Esophagus (tissue), 2 donors: ENCODE data around the gene ABCC8. TPM values are rescaled to one million over a fixed set of nuclear protein-coding genes. Genes with fewer than 3 reads are reported as not detected.
"Not testable (repeated sequence)": the region's sequence is repeated elsewhere in the genome, so short reads cannot be mapped to it uniquely, and the experiment has no call there.

ENCODE experiments used
- H3K27ac ChIP-seq, 2 donors: one replicate each; pipeline ENCODE4 v1.5.1; 2013; ENCODE audit warnings: low read depth in 2 of 2, mild to moderate bottlenecking in 2 of 2, inconsistent platforms in 1 of 2, low read length in 1 of 2, moderate library complexity in 1 of 2
- H3K27me3 ChIP-seq, 2 donors: one replicate each; pipeline ENCODE4 v1.6.1; 2013; ENCODE audit warnings: low read length in 2 of 2, control low read depth in 1 of 2, mild to moderate bottlenecking in 1 of 2; ENCODE audit not compliant: insufficient read depth in 2 of 2, control insufficient read depth in 1 of 2
- H3K36me3 ChIP-seq, 2 donors: one replicate each; pipeline ENCODE4 v1.6.1; 2013; ENCODE audit warnings: low read length in 1 of 2; ENCODE audit not compliant: control insufficient read depth in 2 of 2, insufficient read depth in 2 of 2
- H3K4me1 ChIP-seq, 2 donors: one replicate each; pipeline ENCODE4 v1.6.1; 2013; ENCODE audit warnings: low read length in 1 of 2; ENCODE audit not compliant: control insufficient read depth in 2 of 2, insufficient read depth in 2 of 2
- H3K4me3 ChIP-seq, 2 donors: one replicate each; pipeline ENCODE4 v1.5.1; 2013; ENCODE audit warnings: low read length in 2 of 2, mild to moderate bottlenecking in 2 of 2, low read depth in 1 of 2, moderate library complexity in 1 of 2
- H3K9me3 ChIP-seq, 2 donors: one replicate each; pipeline ENCODE4 v1.6.1; 2013; ENCODE audit warnings: mild to moderate bottlenecking in 2 of 2, low read depth in 1 of 2, low read length in 1 of 2, moderate library complexity in 1 of 2; ENCODE audit not compliant: control insufficient read depth in 2 of 2, insufficient read depth in 1 of 2
- WGBS, 2 donors: extraction: QIAGEN DNeasy Blood & Tissue Kit; methylation state at CpG; one replicate each; pipeline ENCODE4 v1.1.7; 2013; 5-methylcytosine and 5-hydroxymethylcytosine counted together
- polyA plus RNA-seq, 2 donors: library from polyadenylated mRNA; stranded (reverse); fragments of 200-250 nt; gene quantifications; one replicate each; pipeline ENCODE4 v1.2.3, GENCODE V29; 2013
- donor health status: healthy with polysubstance abuse.
- donor health status: Bipolar disorder and iron deficiency.

Gene ABCC8
- polyA plus RNA-seq, 2 donors, result 0.10 to 0.29 TPM

DNA sequence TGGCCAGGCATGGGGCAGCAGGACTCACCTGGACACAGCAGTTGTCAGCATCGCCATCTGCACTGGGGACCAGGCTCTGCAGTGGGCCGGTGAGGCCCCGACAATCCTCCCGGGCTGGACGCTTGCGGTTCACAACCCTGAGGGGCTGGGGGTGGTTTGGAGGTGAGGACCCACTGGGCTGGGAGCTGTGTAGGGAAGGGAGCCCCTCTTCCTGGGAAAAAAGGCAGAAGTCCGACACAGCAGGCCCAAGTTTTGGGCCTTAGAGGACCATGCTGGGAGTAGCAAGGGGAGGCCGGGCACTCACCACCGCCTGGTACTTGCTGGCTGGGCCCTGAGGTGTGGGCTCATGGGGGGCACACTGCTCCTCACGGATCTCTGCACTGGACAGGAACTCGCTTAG, 48.4 kb downstream of the ABCC8 start:
- Histone ChIP-seq H3K27me3 (no peaks in the 10 kb centered on the region), H3K36me3 (no peaks in the 10 kb centered on the region), H3K4me1 (peaks cover 2 to 3% of the 10 kb centered on the region in 2 donors), H3K9me3 (no peaks in the 10 kb centered on the region), H3K27ac (no peak overlapping the region), H3K4me3 (no peak overlapping the region)
- WGBS, 2 donors, result 91 to 95% methylated on average over 11 of the region's 11 CpGs

DNA sequence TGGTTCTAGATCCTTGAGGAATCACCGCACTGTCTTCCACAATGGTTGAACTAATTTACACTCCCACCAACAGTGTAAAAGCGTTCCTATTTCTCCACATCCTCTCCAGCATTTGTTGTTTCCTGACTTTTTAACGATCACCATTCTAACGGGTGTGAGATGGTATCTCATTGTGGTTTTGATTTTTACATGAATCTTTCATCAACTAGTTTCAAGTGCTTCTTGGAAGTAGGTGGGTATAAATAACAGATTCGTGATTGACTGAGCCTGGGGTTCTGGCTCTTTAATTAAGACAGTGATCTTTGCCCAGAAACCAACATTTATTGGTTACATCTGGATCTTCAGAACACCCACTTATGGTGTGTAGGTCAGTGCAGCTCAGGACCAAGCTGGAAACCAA, 50.4 kb downstream of the ABCC8 start:
- H3K4me3 ChIP-seq, H3K4me1 ChIP-seq, H3K27me3 ChIP-seq, H3K27ac ChIP-seq, H3K9me3 ChIP-seq, H3K36me3 ChIP-seq: not testable (repeated sequence)
- WGBS, 2 donors, result 66 to 69% methylated on average over 4 to 5 of the region's 5 CpGs

DNA sequence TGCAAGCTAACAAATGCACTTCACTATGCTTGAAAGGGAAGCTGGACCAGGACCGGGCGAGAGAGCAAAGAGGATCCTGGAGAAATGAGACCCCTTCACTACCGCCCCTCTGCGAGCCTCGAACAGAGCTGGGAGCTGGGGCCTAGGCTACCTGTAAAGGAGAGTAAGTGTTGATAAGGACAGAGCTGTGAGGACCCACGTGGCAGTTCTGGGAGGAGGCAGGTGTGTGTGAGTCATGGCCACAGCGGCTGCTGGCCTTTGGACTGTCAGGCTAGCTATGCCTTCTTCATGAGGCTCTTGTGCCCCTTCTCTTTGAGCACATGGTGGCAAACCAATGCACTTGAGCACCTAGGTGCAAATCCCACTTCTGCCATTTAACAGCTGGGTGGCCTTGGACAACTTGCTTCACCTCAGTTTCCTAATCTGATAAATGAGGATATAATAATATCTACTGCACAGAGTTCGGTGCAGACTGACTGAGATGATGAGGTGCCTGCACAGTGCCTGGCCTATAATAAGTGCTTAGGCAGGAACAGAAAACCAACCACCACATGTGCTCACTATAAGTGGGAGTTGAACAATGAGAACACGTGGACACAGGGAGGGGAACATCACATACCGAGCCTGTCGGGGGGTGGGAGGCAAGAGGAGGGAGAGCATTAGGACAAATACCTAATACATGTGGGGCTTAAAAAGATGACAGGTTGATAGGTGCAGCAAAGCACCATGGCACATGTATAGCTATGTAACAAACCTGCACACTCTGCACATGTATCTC, 52.9 kb downstream of the ABCC8 start:
- Histone ChIP-seq H3K27me3 (no peaks in the 10 kb centered on the region), H3K36me3 (no peaks in the 10 kb centered on the region), H3K9me3 (no peaks in the 10 kb centered on the region), H3K4me3 (no peak overlapping the region), H3K4me1 (no peaks in the 10 kb centered on the region), H3K27ac (no peak overlapping the region)
- 65 to 76% methylated on average over 11 of the region's 11 CpGs for WGBS, 2 donors

DNA sequence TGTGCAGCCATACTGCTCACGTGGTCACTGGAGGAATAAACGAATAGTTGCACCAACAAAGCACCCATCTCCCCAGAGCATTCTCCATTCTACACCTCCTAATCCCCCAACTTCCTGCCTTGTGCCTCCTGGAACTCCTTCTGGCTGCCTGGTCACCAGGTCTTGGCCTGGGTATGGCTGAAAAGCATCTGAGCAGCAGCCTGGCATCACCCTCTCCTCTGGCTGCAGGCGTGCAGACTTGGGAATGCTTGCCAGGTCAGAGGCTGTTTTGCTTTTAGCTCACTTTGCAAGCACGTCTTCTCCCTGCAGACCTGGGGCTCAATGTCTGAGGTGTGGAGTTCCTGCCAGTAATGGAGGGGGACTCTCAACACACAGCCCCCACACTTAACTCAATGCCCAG, 54.9 kb downstream of the ABCC8 start:
- H3K36me3 ChIP-seq, result no peaks in the 10 kb centered on the region
- WGBS, 2 donors, result 44 to 57% methylated on average over 4 of the region's 4 CpGs
- no peak overlapping the region for H3K27ac ChIP-seq
- no peaks in the 10 kb centered on the region for H3K4me1 ChIP-seq
- no peaks in the 10 kb centered on the region for H3K27me3 ChIP-seq
- H3K9me3 ChIP-seq, result no peaks in the 10 kb centered on the region
- no peak overlapping the region for H3K4me3 ChIP-seq

DNA sequence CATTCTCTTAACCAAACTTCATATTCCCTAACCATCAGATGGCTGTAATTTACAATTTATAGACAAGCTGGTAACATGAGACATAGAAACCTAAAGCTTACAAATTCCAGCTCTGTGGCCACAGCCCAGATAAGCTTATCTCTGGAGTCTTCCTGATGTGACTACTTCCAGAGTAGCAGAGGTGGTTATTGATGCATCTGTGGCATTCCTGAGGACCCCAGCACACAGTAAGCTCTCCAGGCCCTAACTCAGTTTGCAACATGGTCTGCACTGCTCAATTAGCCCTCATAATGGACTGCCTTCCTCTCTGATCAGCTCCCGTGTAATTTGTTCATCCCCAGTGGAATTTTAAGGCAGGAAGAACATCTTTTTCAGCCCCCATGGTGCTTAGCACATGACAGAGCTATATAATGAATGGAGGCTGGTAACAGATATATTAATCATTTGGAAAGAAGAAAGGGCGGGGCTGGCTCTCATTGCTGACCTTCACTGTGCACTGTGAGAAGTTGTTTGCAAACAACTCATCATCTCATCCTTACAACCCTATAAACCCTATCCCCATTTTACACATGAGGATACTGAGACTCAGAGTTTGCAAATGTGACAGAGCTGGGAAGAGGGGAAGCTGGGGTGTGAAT, 58.1 kb downstream of the ABCC8 start:
- H3K27ac ChIP-seq, result no peak overlapping the region
- no peaks in the 10 kb centered on the region for H3K9me3 ChIP-seq
- H3K27me3 ChIP-seq, result peaks cover 0 to 3% of the 10 kb centered on the region in 2 donors
- no peak overlapping the region for H3K4me3 ChIP-seq
- no peaks in the 10 kb centered on the region for H3K4me1 ChIP-seq
- H3K36me3 ChIP-seq, result no peaks in the 10 kb centered on the region
- 49 to 52% methylated on average over 2 of the region's 2 CpGs for WGBS, 2 donors

DNA sequence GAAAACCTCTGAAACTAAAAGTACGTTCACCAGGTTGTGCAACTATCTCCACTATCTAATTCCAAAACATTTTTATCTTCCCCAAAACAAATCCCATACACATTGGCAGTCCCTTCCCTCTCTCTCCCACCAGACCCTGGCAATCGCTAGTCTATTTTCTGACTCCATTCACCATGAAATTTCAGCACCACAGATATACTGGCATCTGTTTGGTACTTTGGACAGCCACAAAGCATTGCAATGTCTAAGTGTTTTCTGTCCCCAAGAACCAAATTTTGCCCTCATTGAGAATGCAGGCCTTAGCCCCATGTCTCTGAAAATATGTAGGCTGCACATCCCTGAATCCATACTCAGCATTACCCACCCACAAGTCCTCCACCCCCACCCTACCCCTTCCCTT, 60.2 kb downstream of the ABCC8 start:
- Histone ChIP-seq H3K27me3 (peaks cover 0 to 3% of the 10 kb centered on the region in 2 donors), H3K27ac (no peak overlapping the region), H3K4me3 (no peak overlapping the region), H3K36me3 (no peaks in the 10 kb centered on the region), H3K4me1 (no peaks in the 10 kb centered on the region), H3K9me3 (no peaks in the 10 kb centered on the region)
- 69% methylated on average over 2 of the region's 2 CpGs for WGBS, 2 donors

DNA sequence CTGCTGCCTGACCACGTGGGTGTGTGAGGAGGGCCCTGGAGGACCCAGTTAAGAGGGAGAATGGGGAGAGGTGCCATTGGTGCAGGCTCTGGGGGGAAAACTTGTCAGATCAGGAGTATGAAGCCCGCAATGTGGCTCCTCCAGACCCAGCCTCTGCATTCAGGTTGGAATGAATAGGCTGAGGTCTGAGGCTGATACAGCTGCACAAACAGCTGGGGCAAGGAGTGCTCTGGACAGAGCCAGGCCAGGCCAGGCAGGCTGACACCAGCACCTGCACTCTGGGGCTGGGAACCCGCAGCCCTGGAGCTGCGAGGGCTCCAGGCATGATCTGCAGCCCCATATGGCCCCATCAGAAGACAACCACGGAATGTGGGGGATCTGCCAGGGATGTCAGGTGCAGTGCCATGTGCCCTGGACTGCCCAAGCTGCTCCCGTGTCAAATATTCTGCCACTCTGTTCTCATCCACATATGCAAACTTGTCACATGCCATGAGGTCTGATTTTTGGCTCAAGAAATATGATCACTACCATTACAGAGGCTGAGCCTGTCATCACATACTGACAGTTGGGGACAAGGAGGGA, 61.0 kb downstream of the ABCC8 start:
- H3K9me3 ChIP-seq, result no peaks in the 10 kb centered on the region
- H3K27ac ChIP-seq, result no peak overlapping the region
- H3K27me3 ChIP-seq, result peaks cover 0 to 3% of the 10 kb centered on the region in 2 donors
- 59 to 60% methylated on average over 6 of the region's 6 CpGs for WGBS, 2 donors
- H3K4me1 ChIP-seq, result no peaks in the 10 kb centered on the region
- H3K36me3 ChIP-seq, result no peaks in the 10 kb centered on the region
- H3K4me3 ChIP-seq, result no peak overlapping the region

DNA sequence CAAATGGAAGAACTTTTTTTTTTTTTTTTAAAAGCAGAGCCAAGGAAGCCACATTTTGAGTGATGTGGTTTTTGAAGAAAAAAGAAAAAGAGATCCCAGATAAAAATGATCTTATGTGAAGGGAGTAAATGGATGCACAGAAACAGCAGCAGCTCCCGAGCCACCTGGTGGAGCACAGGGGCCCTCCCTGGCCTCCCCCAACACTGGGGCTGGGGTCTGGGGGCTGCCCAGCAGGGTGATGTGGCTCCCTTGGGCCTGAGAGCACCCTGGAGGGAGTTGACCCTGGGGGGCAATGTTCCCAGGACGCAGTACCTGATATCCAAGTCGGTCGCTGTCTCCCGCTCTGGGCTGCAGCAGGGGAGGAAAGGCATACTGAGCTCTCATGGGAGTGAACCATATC, 61.7 kb downstream of the ABCC8 start:
- Histone ChIP-seq H3K27me3 (peaks cover 0 to 3% of the 10 kb centered on the region in 2 donors), H3K4me1 (no peaks in the 10 kb centered on the region), H3K4me3 (no peak overlapping the region), H3K27ac (no peak overlapping the region), H3K9me3 (no peaks in the 10 kb centered on the region), H3K36me3 (no peaks in the 10 kb centered on the region)
- WGBS, 2 donors, result 90 to 93% methylated on average over 5 of the region's 5 CpGs

DNA sequence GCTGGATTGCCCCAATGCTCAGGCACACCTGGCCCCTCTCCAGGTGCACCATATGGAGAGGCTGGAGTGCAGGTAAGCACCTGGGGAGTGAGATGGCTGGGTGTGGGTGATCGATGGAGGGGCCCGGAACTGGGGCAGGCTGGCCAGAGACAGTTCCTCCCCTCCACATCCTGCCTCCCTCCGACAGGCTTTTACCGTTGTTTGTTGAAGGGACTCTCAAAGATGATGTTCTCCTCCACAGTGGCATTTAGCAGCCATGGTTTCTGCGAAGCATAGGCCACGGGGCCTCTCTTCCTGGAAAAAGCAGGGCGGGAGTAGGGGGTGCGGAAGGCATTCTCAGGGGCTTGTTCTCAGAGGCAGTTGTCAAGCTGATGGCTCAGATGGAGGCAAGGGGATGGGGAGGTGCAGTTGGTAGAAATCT, 62.3 kb downstream of the ABCC8 start:
- no peak overlapping the region for H3K27ac ChIP-seq
- 68 to 75% methylated on average over 8 of the region's 8 CpGs for WGBS, 2 donors
- no peak overlapping the region for H3K4me3 ChIP-seq
- no peaks in the 10 kb centered on the region for H3K4me1 ChIP-seq
- H3K36me3 ChIP-seq, result no peaks in the 10 kb centered on the region
- H3K27me3 ChIP-seq, result peaks cover 0 to 3% of the 10 kb centered on the region in 2 donors
- H3K9me3 ChIP-seq, result no peaks in the 10 kb centered on the region
